Forelimb muscle (tissue), 1 donor: ENCODE data around the gene ADSS1. TPM values are rescaled to one million over a fixed set of nuclear protein-coding genes. Genes with fewer than 3 reads are reported as not detected.

Experiments used
- DNase-seq: peaks from one replicate; pipeline ENCODE4 v3.0.0-alpha.2; 2013; ENCODE audit warnings: low read depth
- polyA plus RNA-seq: library from polyadenylated mRNA; unstranded; fragments of 120-200 nt; gene quantifications from one replicate; pipeline ENCODE4 v1.2.1, GENCODE V29; 2013; ENCODE audit not compliant: insufficient read length

Gene ADSS1
- polyA plus RNA-seq, 1 donor: 82.3 TPM

- DNase-seq: no peak
These were observed 58.2 kb downstream of the ADSS1 start for GRCh38 chr14:104782086-104782807.

- no peak for DNase-seq
These were observed 58.7 kb downstream of the ADSS1 start for GRCh38 chr14:104782808-104783139.

DNA sequence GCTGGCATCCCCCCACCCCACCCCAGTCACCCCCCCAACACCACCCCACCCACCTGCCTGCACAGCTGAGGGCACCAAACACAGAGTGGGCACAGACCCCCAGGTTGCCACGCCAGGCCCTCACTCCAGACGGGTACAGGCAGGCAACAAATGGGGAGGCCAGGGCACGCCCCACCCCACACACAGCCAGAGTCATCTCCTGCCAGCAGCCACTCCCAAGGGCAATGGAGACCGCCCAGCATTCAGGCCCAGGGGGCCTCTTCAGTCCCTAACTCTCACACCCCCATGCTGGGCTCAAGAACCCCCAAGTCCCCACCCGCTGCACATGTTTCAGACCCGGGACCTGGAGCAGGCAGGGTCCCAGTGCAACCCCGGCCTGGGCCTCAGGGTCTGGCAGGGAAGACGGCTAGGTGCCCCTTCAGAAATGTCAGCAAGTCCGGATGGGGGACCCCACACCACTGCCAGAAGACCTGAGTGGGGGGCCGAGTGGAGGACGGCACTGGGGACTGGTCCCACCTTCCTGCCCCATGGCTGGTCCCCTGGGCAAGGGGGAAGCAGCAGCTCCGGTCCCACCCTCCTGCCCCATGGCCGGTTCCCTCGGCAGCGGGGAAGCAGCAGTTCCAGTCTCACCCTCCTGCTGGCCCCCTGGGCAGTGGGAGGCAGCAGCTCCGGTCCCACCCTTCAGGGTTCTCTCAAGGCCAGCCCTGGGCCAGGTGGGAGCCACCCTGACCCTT is 59.6 kb downstream of the ADSS1 start:
- no peak for DNase-seq

DNA sequence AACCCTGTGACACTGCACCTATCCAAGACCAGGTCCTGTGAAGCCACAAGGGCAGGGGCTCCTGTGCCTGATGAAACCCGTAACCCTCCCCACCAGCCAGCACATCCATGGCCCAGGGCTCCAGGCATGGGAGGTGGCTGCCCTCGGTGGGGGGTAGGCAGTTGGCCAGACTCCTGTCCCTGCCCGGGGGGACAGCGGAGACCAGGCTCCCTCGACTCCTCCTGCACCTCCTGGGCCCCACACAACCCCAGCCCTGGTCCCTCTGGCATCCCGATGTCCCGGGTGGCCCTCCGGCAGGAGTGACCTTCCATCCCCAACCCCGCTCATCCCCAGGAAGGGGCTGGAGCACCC is 60.2 kb downstream of the ADSS1 start:
- no peak for DNase-seq

DNA sequence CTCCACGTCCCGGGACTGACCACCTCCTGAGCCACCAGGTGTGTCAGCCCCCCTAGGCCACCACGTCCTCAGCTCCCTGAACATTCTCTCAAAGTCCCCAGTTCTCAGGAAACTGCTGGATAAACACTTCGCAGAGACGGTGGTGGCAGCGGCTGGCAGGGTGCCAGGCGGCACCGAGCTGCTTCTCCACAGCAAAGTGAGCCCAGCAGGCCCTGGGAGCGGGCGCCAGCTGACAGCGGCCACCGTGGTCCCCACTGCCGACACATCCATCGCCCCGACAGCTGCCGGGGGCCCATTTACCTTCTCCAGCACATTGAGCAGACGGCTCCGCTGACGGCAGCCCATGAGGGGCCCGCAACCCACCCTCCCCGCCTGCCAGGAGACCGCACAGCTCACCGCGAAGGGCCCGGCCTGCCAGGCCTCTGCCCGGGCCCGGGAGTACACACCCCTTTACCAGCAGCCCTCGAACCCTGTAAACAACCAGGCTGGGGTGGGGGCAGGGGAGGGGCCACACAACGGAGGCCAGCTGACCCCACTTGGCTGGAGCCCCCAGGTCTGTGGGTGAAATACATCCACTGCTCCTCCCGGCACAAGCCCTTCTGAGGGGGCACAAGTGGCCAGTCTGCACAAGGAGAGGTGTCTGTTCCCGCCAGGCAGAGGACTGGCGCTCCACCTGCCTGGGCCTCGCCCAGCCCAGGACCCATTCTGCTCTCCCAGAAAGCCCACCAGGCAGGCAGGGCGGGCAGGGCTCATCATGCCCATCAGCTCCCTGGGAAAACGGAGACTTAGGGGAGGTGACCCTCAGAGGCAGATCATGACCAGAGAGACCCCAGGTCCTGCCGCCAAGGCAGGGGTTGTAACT is 61.0 kb downstream of the ADSS1 start:
- no peak for DNase-seq

- DNase-seq: no peak
These were observed 61.7 kb downstream of the ADSS1 start for GRCh38 chr14:104785708-104786080.

GRCh38 chr14:104786091-104786586 is 62.1 kb downstream of the ADSS1 start:
- no peak for DNase-seq

DNA sequence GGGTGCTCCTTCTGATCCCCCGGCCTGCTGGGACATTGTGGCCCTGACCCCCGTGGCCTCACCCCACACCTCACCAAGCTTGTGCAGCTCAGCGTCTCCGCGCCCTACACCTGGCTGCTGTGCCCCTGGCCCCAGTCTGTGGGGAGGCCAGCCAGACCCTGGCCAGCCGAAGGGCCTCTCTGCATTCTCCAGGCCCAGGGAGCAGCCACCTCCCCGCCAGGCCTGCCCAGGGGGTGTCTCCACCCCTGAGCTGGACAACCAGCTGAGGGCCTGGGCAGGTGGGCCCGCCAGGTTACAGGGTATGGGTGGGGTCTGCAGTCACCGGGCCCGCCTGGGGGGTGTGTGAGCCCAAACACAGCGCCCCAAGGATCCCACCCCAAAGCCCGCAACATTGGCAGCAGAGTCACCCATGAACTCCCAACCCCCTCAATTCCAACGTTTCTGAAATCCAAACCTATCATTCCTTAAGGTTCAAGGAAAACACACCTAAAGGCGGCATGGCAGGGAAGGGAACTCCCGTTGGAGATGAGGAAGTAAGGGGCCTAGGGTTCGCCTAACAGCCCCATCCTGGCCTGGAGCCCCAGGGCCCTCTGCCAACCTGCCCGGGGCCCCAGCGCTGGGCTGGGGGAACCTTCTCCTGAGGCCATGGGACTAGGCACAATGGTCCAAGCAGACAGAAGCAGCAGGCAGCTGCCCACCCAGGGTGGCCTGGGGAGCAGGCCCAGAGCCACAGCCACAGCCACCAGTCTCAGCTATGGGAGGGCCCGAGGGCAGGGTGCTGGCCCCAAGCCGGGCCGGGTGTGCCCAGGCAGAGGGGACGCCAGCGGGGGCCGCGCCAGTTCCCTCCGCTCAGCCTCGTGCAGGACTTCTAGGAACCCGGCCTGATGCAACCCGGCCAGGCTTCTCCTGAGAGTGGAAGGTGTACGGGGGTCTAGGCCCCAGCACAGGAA is 63.0 kb downstream of the ADSS1 start:
- no peak for DNase-seq

- no peak for DNase-seq
These were observed 63.7 kb downstream of the ADSS1 start for GRCh38 chr14:104787736-104788135.

DNA sequence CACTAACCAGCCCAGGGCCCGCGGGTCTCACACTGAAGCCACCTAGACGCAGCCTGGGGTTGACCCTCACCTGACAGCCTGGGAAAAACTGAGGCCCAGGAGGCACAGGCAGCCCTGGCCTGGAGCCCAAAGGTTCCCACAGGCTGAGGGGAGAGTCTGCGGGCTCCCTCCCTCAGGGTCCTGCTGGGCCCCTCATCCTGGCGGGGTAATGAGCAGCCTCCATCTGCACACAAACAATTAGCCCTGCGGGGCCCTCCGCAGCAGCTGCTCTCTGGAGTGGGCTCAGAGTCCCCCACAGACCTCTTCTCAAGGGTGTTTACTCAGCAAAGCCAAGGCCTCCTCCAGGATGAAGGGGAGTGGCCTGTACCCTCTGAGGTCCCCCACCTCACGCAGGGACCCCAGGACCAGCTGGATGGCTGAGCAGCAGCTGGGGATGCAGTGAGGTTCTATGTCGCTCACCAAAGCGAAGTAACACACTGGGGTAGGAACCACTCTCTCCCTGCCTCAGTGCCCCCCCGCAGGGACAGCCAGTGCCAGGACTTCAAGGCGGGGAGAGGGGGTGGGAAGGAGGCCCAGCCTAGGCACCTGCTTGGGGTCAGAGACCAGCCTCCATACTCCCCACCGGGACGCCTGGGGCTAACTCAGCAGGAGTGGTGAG is 64.3 kb downstream of the ADSS1 start:
- DNase-seq: no peak

- DNase-seq: no peak
These were observed 65.0 kb downstream of the ADSS1 start for GRCh38 chr14:104788873-104789663.

DNA sequence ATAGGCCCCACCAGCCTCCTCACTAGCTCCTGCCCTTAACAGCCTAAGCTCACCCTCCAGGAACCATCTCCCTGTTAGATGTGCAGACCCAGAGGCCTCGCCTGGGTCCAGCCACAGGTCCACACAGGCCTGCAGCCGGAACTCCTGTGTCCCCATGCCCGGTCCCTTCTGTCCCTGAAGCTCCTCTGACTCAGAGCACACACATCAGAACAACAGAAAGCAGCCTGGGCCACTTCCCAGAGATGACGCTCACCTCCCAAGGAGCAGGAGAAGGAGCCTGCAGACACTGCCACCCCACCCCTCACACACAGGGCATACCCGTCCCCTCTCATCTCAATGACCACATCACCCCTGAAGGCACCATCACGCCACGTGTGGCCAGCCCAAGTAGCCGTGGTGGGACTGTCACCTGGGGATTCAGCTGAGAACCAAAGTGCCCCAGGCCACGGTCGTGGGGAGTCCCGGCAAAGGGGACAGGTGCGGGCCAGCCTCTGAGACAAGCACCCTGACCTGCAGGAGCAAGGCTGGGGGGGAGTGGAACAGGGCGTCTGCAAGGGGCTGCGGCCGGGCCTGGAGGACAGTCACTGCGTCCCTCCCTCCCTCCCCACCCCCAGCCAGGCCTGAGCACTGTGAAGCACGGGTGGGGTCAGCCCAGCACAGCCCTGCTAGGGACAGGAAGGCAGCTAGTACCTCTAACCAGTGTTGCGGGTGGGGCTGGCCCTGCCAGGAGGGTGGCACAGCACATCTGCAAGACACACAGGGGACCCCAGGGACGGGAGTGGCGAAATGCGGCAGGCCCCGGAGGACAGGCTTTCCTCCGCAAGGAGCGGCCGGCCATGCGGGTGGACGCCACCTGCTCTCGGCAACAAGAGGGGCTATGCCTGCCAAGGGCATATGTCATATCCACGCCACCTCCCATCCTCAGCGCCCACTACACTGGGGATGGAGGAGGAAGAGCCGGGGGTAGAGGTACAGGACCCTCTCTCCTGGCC is 66.0 kb downstream of the ADSS1 start:
- DNase-seq: no peak

DNA sequence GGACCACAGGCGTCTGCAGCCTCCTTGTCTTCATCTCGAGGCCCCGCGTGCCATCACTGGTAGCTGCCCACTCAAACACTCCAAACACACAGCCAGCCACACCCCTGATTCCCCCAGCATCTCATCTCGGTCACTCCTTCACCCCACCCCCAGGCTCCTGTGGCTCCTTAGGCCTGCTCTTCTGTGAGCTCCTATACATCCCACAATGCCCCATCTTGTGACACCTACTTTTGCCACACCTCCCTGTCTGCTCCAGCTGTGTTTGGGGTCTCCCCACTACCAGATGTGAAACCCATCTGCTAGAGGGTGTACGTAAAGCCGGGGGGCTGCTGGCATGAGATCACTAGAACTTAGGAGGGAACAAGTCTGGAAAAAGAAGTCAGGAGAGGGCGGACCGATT is 67.4 kb downstream of the ADSS1 start:
- DNase-seq: no peak

DNA sequence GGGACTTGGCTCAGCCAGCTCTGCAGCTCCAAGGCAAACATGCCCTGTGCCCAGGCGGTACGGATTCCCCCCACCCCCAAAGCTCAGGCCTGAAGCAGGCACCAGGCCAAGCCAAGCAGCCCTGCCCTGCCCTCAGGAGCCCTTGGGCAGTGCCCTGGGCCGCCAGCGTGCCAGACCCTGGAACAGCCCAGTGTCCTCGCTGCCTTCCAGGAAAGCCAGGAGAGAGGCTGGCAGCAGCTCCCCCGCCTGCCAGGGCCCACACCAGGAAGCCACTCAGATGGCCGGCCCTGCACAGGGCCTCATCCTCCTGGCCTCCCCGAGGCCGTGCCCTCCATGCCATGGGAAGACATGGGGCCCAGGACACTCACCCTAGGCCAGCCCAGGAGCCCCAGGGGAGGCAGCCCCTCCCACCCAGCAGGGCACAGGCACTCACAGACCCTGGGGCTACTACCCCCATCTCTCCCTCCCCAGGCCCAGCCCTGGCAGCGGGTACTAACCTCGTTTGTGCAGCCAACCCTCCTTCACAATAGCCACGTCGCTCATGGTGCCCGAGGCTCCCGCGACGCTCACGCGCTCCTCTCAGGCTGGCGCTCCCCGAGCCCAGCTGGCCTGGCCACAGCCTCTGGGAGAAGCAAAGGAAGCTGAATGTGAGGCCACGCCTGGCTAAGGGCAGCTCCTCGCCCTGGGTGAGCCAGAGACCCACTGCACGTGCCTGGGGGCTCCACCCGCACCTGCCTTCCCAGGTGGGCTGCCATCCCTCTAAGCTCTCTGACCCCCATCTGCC is 68.3 kb downstream of the ADSS1 start:
- DNase-seq: no peak

DNA sequence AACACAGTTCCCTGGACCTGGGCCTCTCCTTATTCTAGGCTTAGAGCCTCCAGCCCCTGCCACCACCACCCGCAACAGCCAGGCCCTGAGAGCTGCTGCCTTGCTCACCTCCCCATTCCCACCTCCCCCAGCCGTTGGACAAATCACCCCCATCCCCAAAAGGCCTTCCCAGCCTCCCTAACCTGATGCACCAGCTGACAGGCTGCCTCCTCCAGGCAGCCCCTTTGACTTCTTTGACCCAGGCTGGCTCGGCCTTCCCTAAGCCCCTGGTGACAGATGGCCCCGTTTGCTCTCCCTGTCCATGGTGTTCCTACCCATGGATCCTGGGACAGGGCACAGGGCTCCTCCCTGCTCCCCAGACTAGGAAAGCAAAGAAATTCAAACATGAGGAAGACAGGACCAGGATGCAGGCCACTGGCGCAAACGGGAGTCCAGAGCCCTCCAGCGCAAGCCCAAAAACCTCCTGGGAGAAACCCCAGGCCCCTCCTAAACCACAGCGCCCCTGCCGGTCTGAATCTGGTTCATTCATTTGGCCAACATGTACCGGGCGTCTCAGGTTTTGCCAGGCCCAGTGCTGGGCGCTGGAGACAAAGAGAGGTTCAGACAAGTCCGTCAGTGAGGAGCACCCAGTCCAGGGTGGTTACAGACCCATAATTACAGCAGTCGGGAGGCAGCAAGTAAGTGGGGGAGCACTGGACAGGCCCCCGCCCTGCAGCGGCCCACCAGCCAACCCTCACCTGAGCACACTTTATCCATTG is 69.1 kb downstream of the ADSS1 start:
- no peak for DNase-seq

DNA sequence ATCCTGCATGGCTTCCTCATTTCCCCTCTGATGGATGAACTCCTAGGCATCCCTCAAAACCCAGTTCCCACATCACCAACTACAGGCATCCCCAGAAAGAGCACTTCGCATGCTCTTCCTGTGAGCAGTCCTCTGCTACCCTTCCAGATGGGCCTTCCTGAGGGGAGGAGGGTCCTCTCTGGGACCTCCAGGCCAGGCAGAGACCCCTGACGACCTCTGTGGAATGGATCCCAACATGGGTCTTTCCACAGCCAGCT is 69.6 kb downstream of the ADSS1 start:
- DNase-seq: no peak

DNA sequence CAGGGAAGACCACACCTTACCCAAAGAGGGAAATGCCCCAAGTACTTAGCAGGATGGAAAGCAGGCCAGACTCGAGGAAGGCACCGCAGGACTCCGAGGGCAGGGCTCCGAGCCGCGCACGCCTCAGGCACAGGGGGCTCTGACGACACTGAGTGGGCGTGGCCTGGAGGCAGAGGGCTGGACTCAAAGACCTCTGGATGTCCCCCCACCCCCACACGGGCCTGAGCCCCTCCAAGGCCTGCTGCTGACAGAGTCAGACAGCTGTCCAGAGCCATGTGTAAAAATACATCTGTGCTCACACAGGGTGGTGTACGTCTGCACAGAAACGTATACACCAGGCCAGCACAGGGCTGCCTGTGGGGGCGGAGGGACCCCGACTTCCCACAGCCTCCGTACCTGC is 70.1 kb downstream of the ADSS1 start:
- DNase-seq: no peak

DNA sequence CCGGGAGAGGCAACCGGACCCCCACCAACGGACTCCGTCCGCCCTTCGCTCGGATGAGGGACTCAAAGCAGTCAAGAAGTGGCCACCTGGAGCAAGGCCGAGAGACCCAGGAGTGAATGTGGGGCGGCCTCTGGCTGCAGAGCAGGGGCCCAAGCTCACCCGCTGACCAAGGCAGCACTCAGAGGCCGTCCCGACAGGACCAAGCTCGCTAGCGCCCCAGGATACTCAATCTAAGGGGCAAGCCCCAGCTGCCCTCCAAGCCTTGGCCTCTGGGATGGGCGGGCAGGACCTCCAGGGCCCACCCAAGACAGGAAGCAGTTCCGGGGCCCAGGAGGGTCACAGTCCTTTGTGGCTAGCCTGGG is 70.6 kb downstream of the ADSS1 start:
- DNase-seq: no peak
